GM23248 (cell line): ENCODE data around the gene MYCBP2.

Experiments
- EZH2 ChIP-seq: fragments of 200-600 bp; sonication (generic); IDR thresholded peaks from 2 replicates; pipeline ENCODE4 v1.6.1; 2018; ENCODE audit warnings: antibody characterized with exemption, mild to moderate bottlenecking; ENCODE audit not compliant: insufficient read depth, poor library complexity, severe bottlenecking
- EZH2phosphoT487 ChIP-seq: fragments of 200-600 bp; sonication (generic); IDR thresholded peaks from 2 replicates; pipeline ENCODE4 v1.6.1; 2018; ENCODE audit warnings: antibody characterized with exemption, moderate library complexity, mild to moderate bottlenecking, low read depth; ENCODE audit not compliant: insufficient read depth

- TF ChIP-seq EZH2, result no peak
- TF ChIP-seq EZH2phosphoT487, result no peak
Measured at GRCh38 chr13:77290342-77290741, 36.6 kb downstream of the MYCBP2 start.
